ENCODE results near the gene TTC1.
A peak's percentile ranks its signal among the peaks of the same experiment; 100 is the strongest.
"Not testable (repeated sequence)": the region's sequence is repeated elsewhere in the genome, so short reads cannot be mapped to it uniquely, and the experiment has no call there.

Gene TTC1

DNA sequence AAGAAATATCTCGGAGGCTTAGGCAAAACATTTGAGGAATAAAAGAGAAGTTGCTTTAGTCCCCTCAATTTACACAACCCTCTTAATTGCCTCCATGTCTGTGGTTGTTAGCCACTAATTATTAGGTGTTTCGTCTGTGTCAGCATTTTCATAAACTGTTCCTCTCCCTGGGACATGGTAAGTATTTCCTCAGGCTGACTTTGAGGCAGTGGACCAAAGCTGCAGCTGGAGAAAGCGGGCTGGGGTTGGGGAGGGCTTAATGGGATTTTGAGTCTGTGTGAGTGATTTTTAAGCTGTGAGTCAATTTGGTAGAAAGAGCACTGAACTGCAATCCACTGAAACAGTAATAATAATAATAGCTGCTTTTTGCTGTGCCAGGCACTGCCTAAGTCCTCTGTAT, 13.0 kb upstream of the TTC1 start:
- ChIA-PET CTCF (no interaction called here), POLR2A (no interaction called here)
- no peak for DNase-seq
- Histone ChIP-seq H3K4me3 (ENCODE audit: control insufficient read depth in 1 of 7, extremely low read depth in 1 of 7, insufficient read depth in 4 of 7, low read depth in 2 of 7, low read length in 6 of 7) (no peak overlapping the region), H3K36me3 (ENCODE audit: control insufficient read depth in 4 of 4, insufficient read depth in 4 of 4, low read length in 3 of 4) (no peaks in the 10 kb centered on the region), H3K27me3 (replicated peaks in 2 of 5; ENCODE audit: control insufficient read depth in 4 of 5, insufficient read depth in 5 of 5, low read length in 4 of 5) (peaks cover 0 to 2% (median 0%) of the 10 kb centered on the region in 5 experiments), H3K4me1 (ENCODE audit: control extremely low read depth in 1 of 4, control insufficient read depth in 4 of 4, insufficient read depth in 4 of 4, low read length in 3 of 4) (no peaks in the 10 kb centered on the region), H3K9me3 (ENCODE audit: control extremely low read depth in 1 of 5, control insufficient read depth in 4 of 5, insufficient read depth in 2 of 5, low read depth in 1 of 5, low read length in 4 of 5) (peaks cover 0 to 12% (median 6%) of the 10 kb centered on the region in 5 experiments), H3K27ac (ENCODE audit: insufficient read depth in 1 of 2, low read depth in 1 of 2, low read length in 2 of 2, poor library complexity in 1 of 2, severe bottlenecking in 2 of 2) (no peak overlapping the region)
- WGBS (ENCODE audit: insufficient coverage) = 88% methylated on average over 1 of the region's 3 CpGs

- no peak overlapping the region for H3K4me3 ChIP-seq (ENCODE audit: control insufficient read depth in 1 of 7, extremely low read depth in 1 of 7, insufficient read depth in 4 of 7, low read depth in 2 of 7, low read length in 6 of 7)
- WGBS (ENCODE audit: insufficient coverage) = 67% methylated on average over 1 of the region's 3 CpGs
- no peaks in the 10 kb centered on the region for H3K9me3 ChIP-seq (ENCODE audit: control extremely low read depth in 1 of 5, control insufficient read depth in 4 of 5, insufficient read depth in 2 of 5, low read depth in 1 of 5, low read length in 4 of 5)
- CTCF ChIA-PET = interaction anchor here (1.2 kb wide), 1 partner anchor 25 kb away, joined by 3 read pairs; no protein-coding TSS in a partner anchor
- peak in 2 of 3 donors; percentile 46 to 62 for DNase-seq
- no peak overlapping the region for H3K27ac ChIP-seq (ENCODE audit: insufficient read depth in 1 of 2, low read depth in 1 of 2, low read length in 2 of 2, poor library complexity in 1 of 2, severe bottlenecking in 2 of 2)
- H3K27me3 ChIP-seq (replicated peaks in 2 of 5; ENCODE audit: control insufficient read depth in 4 of 5, insufficient read depth in 5 of 5, low read length in 4 of 5) = peaks cover 0 to 2% (median 0%) of the 10 kb centered on the region in 5 experiments
- POLR2A ChIA-PET = no interaction called here
- H3K36me3 ChIP-seq (ENCODE audit: control insufficient read depth in 4 of 4, insufficient read depth in 4 of 4, low read length in 3 of 4) = no peaks in the 10 kb centered on the region
- peaks cover 0 to 11% (median 2%) of the 10 kb centered on the region in 4 experiments for H3K4me1 ChIP-seq (ENCODE audit: control extremely low read depth in 1 of 4, control insufficient read depth in 4 of 4, insufficient read depth in 4 of 4, low read length in 3 of 4)
Measured at GRCh38 chr5:160001457-160001856, 7.5 kb upstream of the TTC1 start.

GRCh38 chr5:160007514-160007913, 1.4 kb upstream of the TTC1 start:
- no peak overlapping the region for H3K27ac ChIP-seq (ENCODE audit: insufficient read depth in 1 of 2, low read depth in 1 of 2, low read length in 2 of 2, poor library complexity in 1 of 2, severe bottlenecking in 2 of 2)
- H3K4me3 ChIP-seq (ENCODE audit: control insufficient read depth in 1 of 7, extremely low read depth in 1 of 7, insufficient read depth in 4 of 7, low read depth in 2 of 7, low read length in 6 of 7) = no peak overlapping the region
- CTCF ChIA-PET = no interaction called here
- DNase-seq = no peak
- no CpG with 5 or more reads among the region's 3 CpGs for WGBS (ENCODE audit: insufficient coverage)
- peaks cover 2 to 13% (median 11%) of the 10 kb centered on the region in 4 experiments for H3K36me3 ChIP-seq (ENCODE audit: control insufficient read depth in 4 of 4, insufficient read depth in 4 of 4, low read length in 3 of 4)
- no peaks in the 10 kb centered on the region for H3K9me3 ChIP-seq (ENCODE audit: control extremely low read depth in 1 of 5, control insufficient read depth in 4 of 5, insufficient read depth in 2 of 5, low read depth in 1 of 5, low read length in 4 of 5)
- no peaks in the 10 kb centered on the region for H3K27me3 ChIP-seq (replicated peaks in 2 of 5; ENCODE audit: control insufficient read depth in 4 of 5, insufficient read depth in 5 of 5, low read length in 4 of 5)
- peaks cover 8 to 18% (median 13%) of the 10 kb centered on the region in 4 experiments for H3K4me1 ChIP-seq (ENCODE audit: control extremely low read depth in 1 of 4, control insufficient read depth in 4 of 4, insufficient read depth in 4 of 4, low read length in 3 of 4)
- POLR2A ChIA-PET = no interaction called here

DNA sequence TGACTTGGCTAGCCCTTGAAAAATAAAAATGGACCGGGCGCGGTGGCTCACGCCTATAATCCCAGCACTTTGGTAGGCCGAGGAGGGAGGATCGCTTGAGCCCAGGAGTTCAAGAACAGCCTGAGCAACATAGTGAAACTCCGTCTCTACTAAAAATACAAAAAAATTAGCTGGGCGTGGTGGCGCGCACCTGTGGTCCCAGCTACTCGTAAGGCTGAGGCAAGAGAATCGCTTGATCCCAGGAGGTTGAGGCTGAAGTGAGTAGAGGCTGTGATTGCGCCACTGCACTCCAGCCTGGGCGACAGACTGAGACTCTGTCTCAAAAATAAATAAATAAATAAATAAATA, 436 bp upstream of the TTC1 start:
- DNase-seq; CTCF ChIA-PET; H3K27me3 ChIP-seq (replicated peaks in 2 of 5; ENCODE audit: control insufficient read depth in 4 of 5, insufficient read depth in 5 of 5, low read length in 4 of 5); H3K27ac ChIP-seq (ENCODE audit: insufficient read depth in 1 of 2, low read depth in 1 of 2, low read length in 2 of 2, poor library complexity in 1 of 2, severe bottlenecking in 2 of 2); H3K9me3 ChIP-seq (ENCODE audit: control extremely low read depth in 1 of 5, control insufficient read depth in 4 of 5, insufficient read depth in 2 of 5, low read depth in 1 of 5, low read length in 4 of 5): not testable (repeated sequence)
- Histone ChIP-seq H3K4me1 (ENCODE audit: control extremely low read depth in 1 of 4, control insufficient read depth in 4 of 4, insufficient read depth in 4 of 4, low read length in 3 of 4) (peaks cover 8 to 18% (median 13%) of the 10 kb centered on the region in 4 experiments), H3K36me3 (ENCODE audit: control insufficient read depth in 4 of 4, insufficient read depth in 4 of 4, low read length in 3 of 4) (peaks cover 2 to 17% (median 13%) of the 10 kb centered on the region in 4 experiments), H3K4me3 (ENCODE audit: control insufficient read depth in 1 of 7, extremely low read depth in 1 of 7, insufficient read depth in 4 of 7, low read depth in 2 of 7, low read length in 6 of 7) (peak overlapping the region in 4 of 7 experiments; percentile 7 to 100 (median 98))
- WGBS (ENCODE audit: insufficient coverage) = 96% methylated on average over 7 of the region's 14 CpGs
- POLR2A ChIA-PET = interaction anchor here (0.9 kb wide), 1 partner anchor 21 kb away, joined by 3 read pairs; no protein-coding TSS in a partner anchor

GRCh38 chr5:160009591-160009989, 651 bp downstream of the TTC1 start:
- Histone ChIP-seq H3K36me3 (ENCODE audit: control insufficient read depth in 4 of 4, insufficient read depth in 4 of 4, low read length in 3 of 4) (peaks cover 2 to 17% (median 13%) of the 10 kb centered on the region in 4 experiments), H3K27ac (ENCODE audit: insufficient read depth in 1 of 2, low read depth in 1 of 2, low read length in 2 of 2, poor library complexity in 1 of 2, severe bottlenecking in 2 of 2) (peak overlapping the region; percentile 85 to 93), H3K4me3 (ENCODE audit: control insufficient read depth in 1 of 7, extremely low read depth in 1 of 7, insufficient read depth in 4 of 7, low read depth in 2 of 7, low read length in 6 of 7) (peak overlapping the region; percentile 66 to 100 (median 98)), H3K9me3 (ENCODE audit: control extremely low read depth in 1 of 5, control insufficient read depth in 4 of 5, insufficient read depth in 2 of 5, low read depth in 1 of 5, low read length in 4 of 5) (no peaks in the 10 kb centered on the region), H3K27me3 (replicated peaks in 2 of 5; ENCODE audit: control insufficient read depth in 4 of 5, insufficient read depth in 5 of 5, low read length in 4 of 5) (no peaks in the 10 kb centered on the region), H3K4me1 (ENCODE audit: control extremely low read depth in 1 of 4, control insufficient read depth in 4 of 4, insufficient read depth in 4 of 4, low read length in 3 of 4) (peaks cover 8 to 18% (median 13%) of the 10 kb centered on the region in 4 experiments)
- DNase-seq = no peak
- CTCF ChIA-PET = interaction anchor here (1.0 to 1.9 kb wide), 2 partner anchors 12 to 23 kb away, joined by 4 to 15 read pairs; no protein-coding TSS in a partner anchor
- POLR2A ChIA-PET = no interaction called here
- WGBS (ENCODE audit: insufficient coverage) = 4% methylated on average over 9 of the region's 11 CpGs

DNA sequence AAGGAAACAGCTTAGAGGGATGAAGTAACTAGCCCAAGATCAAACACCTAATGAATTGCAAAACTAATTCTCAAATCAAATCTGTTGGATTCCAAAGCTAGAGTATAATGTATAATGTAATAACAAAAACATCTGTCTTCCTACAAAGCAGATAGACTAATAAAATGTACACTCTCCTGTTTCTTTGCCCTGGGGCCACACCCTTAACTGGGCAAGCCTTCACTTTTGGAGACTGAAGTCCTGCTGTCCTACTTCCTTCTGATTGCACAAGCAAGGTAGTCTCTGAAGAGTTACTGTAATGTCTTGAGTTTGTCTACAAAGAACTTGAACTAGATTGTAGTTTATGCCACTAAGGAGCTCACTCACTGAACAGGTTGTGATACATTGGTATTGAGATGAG, 2.5 kb downstream of the TTC1 start:
- no peak overlapping the region for H3K4me3 ChIP-seq (ENCODE audit: control insufficient read depth in 1 of 7, extremely low read depth in 1 of 7, insufficient read depth in 4 of 7, low read depth in 2 of 7, low read length in 6 of 7)
- no peak for DNase-seq
- peaks cover 8 to 18% (median 13%) of the 10 kb centered on the region in 4 experiments for H3K4me1 ChIP-seq (ENCODE audit: control extremely low read depth in 1 of 4, control insufficient read depth in 4 of 4, insufficient read depth in 4 of 4, low read length in 3 of 4)
- ChIA-PET POLR2A (no interaction called here), CTCF (interaction anchor here (0.5 to 1.5 kb wide), 3 partner anchors 10 to 324 kb away, joined by 3 to 13 read pairs (median 3); no protein-coding TSS in a partner anchor)
- H3K36me3 ChIP-seq (ENCODE audit: control insufficient read depth in 4 of 4, insufficient read depth in 4 of 4, low read length in 3 of 4) = peaks cover 8 to 24% (median 15%) of the 10 kb centered on the region in 4 experiments
- no peaks in the 10 kb centered on the region for H3K27me3 ChIP-seq (replicated peaks in 2 of 5; ENCODE audit: control insufficient read depth in 4 of 5, insufficient read depth in 5 of 5, low read length in 4 of 5)
- no peaks in the 10 kb centered on the region for H3K9me3 ChIP-seq (ENCODE audit: control extremely low read depth in 1 of 5, control insufficient read depth in 4 of 5, insufficient read depth in 2 of 5, low read depth in 1 of 5, low read length in 4 of 5)
- no peak overlapping the region for H3K27ac ChIP-seq (ENCODE audit: insufficient read depth in 1 of 2, low read depth in 1 of 2, low read length in 2 of 2, poor library complexity in 1 of 2, severe bottlenecking in 2 of 2)

- 98% methylated on average over 6 of the region's 6 CpGs for WGBS (ENCODE audit: insufficient coverage)
- Histone ChIP-seq H3K4me1 (ENCODE audit: control extremely low read depth in 1 of 4, control insufficient read depth in 4 of 4, insufficient read depth in 4 of 4, low read length in 3 of 4) (peaks cover 8 to 22% (median 13%) of the 10 kb centered on the region in 4 experiments), H3K36me3 (ENCODE audit: control insufficient read depth in 4 of 4, insufficient read depth in 4 of 4, low read length in 3 of 4) (peaks cover 11 to 34% (median 22%) of the 10 kb centered on the region in 4 experiments)
- H3K9me3 ChIP-seq (ENCODE audit: control extremely low read depth in 1 of 5, control insufficient read depth in 4 of 5, insufficient read depth in 2 of 5, low read depth in 1 of 5, low read length in 4 of 5); DNase-seq; H3K27ac ChIP-seq (ENCODE audit: insufficient read depth in 1 of 2, low read depth in 1 of 2, low read length in 2 of 2, poor library complexity in 1 of 2, severe bottlenecking in 2 of 2); H3K27me3 ChIP-seq (replicated peaks in 2 of 5; ENCODE audit: control insufficient read depth in 4 of 5, insufficient read depth in 5 of 5, low read length in 4 of 5); CTCF ChIA-PET; POLR2A ChIA-PET; H3K4me3 ChIP-seq (ENCODE audit: control insufficient read depth in 1 of 7, extremely low read depth in 1 of 7, insufficient read depth in 4 of 7, low read depth in 2 of 7, low read length in 6 of 7): not testable (repeated sequence)
Measured at GRCh38 chr5:160014197-160014596, 5.3 kb downstream of the TTC1 start.
